K562 (cell line): ENCODE results near the gene CD151. TPM values are rescaled to one million over a fixed set of nuclear protein-coding genes. Genes with fewer than 3 reads are reported as not detected.

Experiments used
- ATF7 ChIP-seq: fragments of 450-650 bp; IDR thresholded peaks from 2 replicates; pipeline ENCODE4 v1.7.1; 2014; ENCODE audit warnings: mild to moderate bottlenecking, moderate library complexity
- CCNT2 ChIP-seq: IDR thresholded peaks from 2 replicates; pipeline ENCODE4 v1.6.1; 2011; ENCODE audit warnings: borderline replicate concordance, low read depth, mild to moderate bottlenecking, moderate library complexity, mixed read lengths, low read length; ENCODE audit not compliant: insufficient read length; ENCODE audit errors: extremely low read depth
- CHD4 ChIP-seq: fragments of 200-600 bp; sonication (generic); IDR thresholded peaks from 3 replicates; pipeline ENCODE4 v1.6.1; 2012; ENCODE audit warnings: low read depth, mild to moderate bottlenecking, mixed read lengths, low read length, inconsistent platforms; ENCODE audit not compliant: insufficient read depth, insufficient replicate concordance, poor library complexity, severe bottlenecking
- CREBBP ChIP-seq: IDR thresholded peaks from one replicate; pipeline ENCODE4 v1.6.1; 2012; ENCODE audit warnings: low read depth, mild to moderate bottlenecking, control low read depth, inconsistent platforms, low read length
- ELF2 ChIP-seq: fragments of 250-450 bp; sonication (Bioruptor Pico); IDR thresholded peaks from 2 replicates; pipeline ENCODE4 v1.5.0; 2021; ENCODE audit warnings: mild to moderate bottlenecking
- ETV6 ChIP-seq, 3 experiments: fragments of 150-350 bp in 1 of 3; sonication (generic) in 1 of 3; formaldehyde crosslinking in 1 of 3; IDR thresholded peaks; 2 replicates each; pipeline versions ENCODE4 v1.6.1 to v1.8.0; 2014 to 2022; ENCODE audit warnings: borderline replicate concordance in 2 of 3, low read depth in 2 of 3, antibody characterized with exemption in 1 of 3, low read length in 1 of 3, mild to moderate bottlenecking in 1 of 3, missing genetic modification reagents in 1 of 3
- FOXA1 ChIP-seq: fragments of 450-650 bp; IDR thresholded peaks from 2 replicates; pipeline ENCODE4 v1.6.1; 2016; ENCODE audit warnings: mild to moderate bottlenecking, borderline replicate concordance
- JUN ChIP-seq, 2 experiments: sonication (generic) in 1 of 2; formaldehyde crosslinking in 1 of 2; IDR thresholded peaks; 2 replicates each; pipeline versions ENCODE4 v1.6.1 to v1.8.0; 2012 to 2022; ENCODE audit warnings: borderline replicate concordance in 2 of 2, mild to moderate bottlenecking in 2 of 2, improper control_type of control experiment in 1 of 2, low read depth in 1 of 2, low read length in 1 of 2, missing genetic modification reagents in 1 of 2
- KHSRP ChIP-seq: fragments of 450-650 bp; IDR thresholded peaks from 2 replicates; pipeline ENCODE4 v1.6.1; 2017
- MIER1 ChIP-seq: fragments of 450-650 bp; IDR thresholded peaks from 2 replicates; pipeline ENCODE4 v1.6.1; 2016; ENCODE audit warnings: antibody characterized with exemption, mild to moderate bottlenecking, low read depth
- MXI1 ChIP-seq: IDR thresholded peaks from 2 replicates; pipeline ENCODE4 v1.6.1; 2011; ENCODE audit warnings: low read depth, mild to moderate bottlenecking, improper control_type of control experiment, low read length
- NCOR1 ChIP-seq: fragments of 450-650 bp; IDR thresholded peaks from 2 replicates; pipeline ENCODE4 v1.6.1; 2016; ENCODE audit warnings: mild to moderate bottlenecking, moderate library complexity
- NFRKB ChIP-seq: fragments of 450-650 bp; IDR thresholded peaks from 2 replicates; pipeline ENCODE4 v1.6.1; 2016; ENCODE audit warnings: low read depth
- POLR3G ChIP-seq: IDR thresholded peaks from 2 replicates; pipeline ENCODE4 v1.6.1; 2011; ENCODE audit not compliant: insufficient read length, insufficient replicate concordance; ENCODE audit errors: extremely low read depth
- RCOR1 ChIP-seq, 2 experiments: IDR thresholded peaks; 2 replicates each; pipeline ENCODE4 v1.6.1; 2012; ENCODE audit warnings: low read depth in 2 of 2, low read length in 2 of 2, borderline replicate concordance in 1 of 2, improper control_type of control experiment in 1 of 2
- RUNX1 ChIP-seq: sonication (generic); IDR thresholded peaks from 2 replicates; pipeline ENCODE4 v1.6.1; 2016; ENCODE audit warnings: antibody characterized with exemption, low read depth
- SUPT5H ChIP-seq: fragments of 450-650 bp; IDR thresholded peaks from 2 replicates; pipeline ENCODE4 v1.6.1; 2016
- THRAP3 ChIP-seq: fragments of 450-650 bp; IDR thresholded peaks from 2 replicates; pipeline ENCODE4 v1.6.1; 2016; ENCODE audit warnings: mild to moderate bottlenecking, inconsistent platforms, borderline replicate concordance
- VEZF1 ChIP-seq: fragments of 200-800 bp; sonication (Bioruptor generic); IDR thresholded peaks from 2 replicates; pipeline ENCODE4 v1.6.1; 2017; ENCODE audit warnings: missing genetic modification characterization, missing compliant biosample characterization
- ZBTB33 ChIP-seq: sonication (generic); formaldehyde crosslinking; IDR thresholded peaks from 2 replicates; pipeline ENCODE4 v1.8.1; 2023; ENCODE audit warnings: mild to moderate bottlenecking, missing genetic modification reagents
- ZNF212 ChIP-seq: fragments of 450-650 bp; formaldehyde crosslinking; IDR thresholded peaks from 2 replicates; pipeline ENCODE4 v1.4.0; 2020; ENCODE audit warnings: mild to moderate bottlenecking
- polyA plus RNA-seq, 8 experiments: library from polyadenylated mRNA; depleted of rRNA in 4 of 8; stranded (reverse) in 5 of 8; unstranded in 3 of 8; fragments of >200 nt; fragmentation: Nextera tagmentation in 2 of 8; fragmentation: Illumina TruSeq in 1 of 8; extraction: Ambion mirVana in 2 of 8; extraction: Trizol in 1 of 8; gene quantifications; 2 replicates each; pipeline versions ENCODE4 v1.2.1 to v1.2.3, GENCODE V29; 2011 to 2014; ENCODE audit warnings: inconsistent platforms in 1 of 8, missing spikeins in 1 of 8
- total RNA-seq, 7 experiments: library from RNA; depleted of rRNA in 6 of 7; stranded (reverse); fragments of >200 nt in 6 of 7; fragmentation: Illumina TruSeq in 2 of 7; extraction: Trizol in 2 of 7; gene quantifications; 2 replicates each; pipeline versions ENCODE4 v1.2.1 to v1.2.3, GENCODE V29; 2011 to 2021; ENCODE audit warnings: low replicate concordance in 1 of 7
- TF ChIP-seq, protein P1 (sequence below): fragments of 450-650 bp; formaldehyde crosslinking; conservative IDR thresholded peaks from 2 replicates; pipeline ENCODE4 v1.4.0; 2022; ENCODE audit warnings: mild to moderate bottlenecking, missing genetic modification characterization
- TF ChIP-seq, protein P2 (sequence below): fragments of 250-450 bp; sonication (Bioruptor Pico); IDR thresholded peaks from 2 replicates; pipeline ENCODE4 v1.5.0; 2021

Gene CD151
- total and polyA plus RNA-seq, 9 of the 15 experiments (the other 6 are each of a cell fraction or from before 2014, with no cell fraction given), result 2.3 to 187 (median 140) TPM

DNA sequence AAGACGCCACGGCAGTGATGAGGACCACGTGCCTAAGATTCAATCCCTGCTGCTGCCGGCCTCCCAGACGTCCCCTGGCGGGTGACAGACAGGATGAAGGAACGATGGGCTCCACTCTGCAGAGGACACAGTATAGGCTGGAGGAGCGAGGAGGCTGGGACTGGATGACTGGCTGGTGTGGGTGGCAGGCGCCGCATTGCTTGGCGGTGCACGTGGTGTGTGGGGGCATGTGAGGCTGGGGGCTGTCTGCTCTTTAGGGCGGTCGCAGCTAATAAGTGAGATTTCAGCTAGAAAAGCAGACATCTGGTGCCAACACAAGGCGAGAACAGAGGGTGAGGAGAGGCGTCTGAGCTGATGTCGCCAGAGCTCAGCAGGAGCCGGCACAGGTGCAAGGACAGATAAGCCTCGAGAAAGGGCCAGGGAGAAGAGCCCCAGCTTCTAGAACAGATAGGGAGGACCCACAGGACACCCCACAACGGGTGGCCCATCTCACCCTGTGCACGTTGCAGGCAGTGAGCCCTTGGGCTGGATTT lies 43.1 kb downstream of the CD151 start (continued):
- TF ChIP-seq ETV6 (IDR thresholded peaks at IDR 0.05; ENCODE audit: borderline replicate concordance in 1 of 2, low read depth in 2 of 2, low read length in 1 of 2) (no peak), ETV6 (CRISPR knock-in tag; IDR thresholded peaks at IDR 0.05; ENCODE audit: borderline replicate concordance) (no peak), CCNT2 (peak; percentile 85), KHSRP (no peak), CHD4 (no peak), VEZF1 (CRISPR knock-in tag) (peak; percentile 54), SUPT5H (no peak), MIER1 (0 out of 2 replicates have a peak, but pooled peaks have one; percentile 35), MXI1 (peak; percentile 65), NFRKB (no peak), RUNX1 (peak; percentile 90; the same call in 1 of the 2 replicates), THRAP3 (no peak), FOXA1 (no peak), POLR3G (no peak), ATF7 (peak; percentile 58; the same call in 1 of the 2 replicates), NCOR1 (peak; percentile 99), ZNF212 (CRISPR knock-in tag) (no peak), RCOR1 (IDR thresholded peaks at IDR 0.05; ENCODE audit: borderline replicate concordance in 1 of 2, low read depth in 2 of 2, low read length in 2 of 2) (peak; percentile 77 to 81; a peak in 3 of 4 replicates), CREBBP (no peak), ELF2 (CRISPR knock-in tag) (no peak), JUN (IDR thresholded peaks at IDR 0.05; ENCODE audit: borderline replicate concordance, low read depth, low read length) (no peak), JUN (CRISPR knock-in tag; IDR thresholded peaks at IDR 0.05; ENCODE audit: borderline replicate concordance) (no peak), ZBTB33 (CRISPR knock-in tag) (no peak)
- TF ChIP-seq, protein P1, sequence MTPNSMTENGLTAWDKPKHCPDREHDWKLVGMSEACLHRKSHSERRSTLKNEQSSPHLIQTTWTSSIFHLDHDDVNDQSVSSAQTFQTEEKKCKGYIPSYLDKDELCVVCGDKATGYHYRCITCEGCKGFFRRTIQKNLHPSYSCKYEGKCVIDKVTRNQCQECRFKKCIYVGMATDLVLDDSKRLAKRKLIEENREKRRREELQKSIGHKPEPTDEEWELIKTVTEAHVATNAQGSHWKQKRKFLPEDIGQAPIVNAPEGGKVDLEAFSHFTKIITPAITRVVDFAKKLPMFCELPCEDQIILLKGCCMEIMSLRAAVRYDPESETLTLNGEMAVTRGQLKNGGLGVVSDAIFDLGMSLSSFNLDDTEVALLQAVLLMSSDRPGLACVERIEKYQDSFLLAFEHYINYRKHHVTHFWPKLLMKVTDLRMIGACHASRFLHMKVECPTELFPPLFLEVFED, result no peak
- TF ChIP-seq, protein P2, sequence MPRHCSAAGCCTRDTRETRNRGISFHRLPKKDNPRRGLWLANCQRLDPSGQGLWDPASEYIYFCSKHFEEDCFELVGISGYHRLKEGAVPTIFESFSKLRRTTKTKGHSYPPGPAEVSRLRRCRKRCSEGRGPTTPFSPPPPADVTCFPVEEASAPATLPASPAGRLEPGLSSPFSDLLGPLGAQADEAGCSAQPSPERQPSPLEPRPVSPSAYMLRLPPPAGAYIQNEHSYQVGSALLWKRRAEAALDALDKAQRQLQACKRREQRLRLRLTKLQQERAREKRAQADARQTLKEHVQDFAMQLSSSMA (CRISPR knock-in tag), result no peak
